ENCODE results near the gene PPP1R7.

The PPP1R7 gene

DNA sequence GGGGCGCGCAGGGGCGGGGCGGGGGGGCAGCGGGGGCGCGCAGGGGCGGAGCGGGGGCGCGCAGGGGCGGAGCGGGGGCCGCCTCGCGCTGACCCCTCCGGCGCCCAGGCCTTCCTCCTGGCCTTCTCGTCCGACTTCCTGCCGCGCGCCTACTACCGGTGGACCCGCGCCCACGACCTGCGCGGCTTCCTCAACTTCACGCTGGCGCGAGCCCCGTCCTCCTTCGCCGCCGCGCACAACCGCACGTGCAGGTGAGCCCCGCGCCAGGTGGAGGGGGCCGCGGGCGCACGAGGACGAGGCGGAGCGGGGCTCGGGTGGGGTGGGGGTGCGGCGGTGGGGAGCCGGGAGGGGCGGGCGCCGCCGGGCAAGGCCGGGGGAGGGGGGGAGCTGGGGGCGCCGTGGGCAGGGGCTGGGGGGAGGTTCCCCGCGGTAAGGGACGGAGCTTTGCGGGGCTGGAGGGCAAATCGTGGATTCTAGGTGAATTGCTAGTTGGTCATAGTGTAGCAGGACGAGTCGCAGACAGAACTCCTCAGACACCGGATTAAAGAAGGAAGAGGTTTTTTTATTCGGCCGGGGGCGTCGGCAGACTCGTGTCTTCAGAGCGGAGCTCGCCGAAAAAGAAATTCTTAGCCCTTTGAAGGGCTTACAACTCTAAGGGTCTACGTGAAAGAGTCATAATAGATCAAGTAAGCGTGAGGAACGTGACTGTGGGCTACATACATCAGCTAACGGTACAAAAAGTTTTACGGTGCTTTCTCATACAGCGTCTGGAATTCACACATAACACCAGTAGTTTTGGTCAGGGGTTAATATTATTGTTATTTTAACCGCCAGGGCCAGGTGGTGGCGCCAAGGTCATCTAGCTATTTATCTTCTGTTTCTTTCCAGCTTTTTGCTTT, 68.1 kb downstream of the PPP1R7 start:
- peak overlapping the region; percentile 65 for H3K4me3 ChIP-seq (ENCODE audit: low read length)
- no peaks in the 10 kb centered on the region for H3K36me3 ChIP-seq (ENCODE audit: control insufficient read depth, insufficient read depth, low read length)
- H3K9ac ChIP-seq (ENCODE audit: low read length) = no peak overlapping the region
- H3K27ac ChIP-seq (ENCODE audit: low read depth, low read length) = no peak overlapping the region
- peaks cover 4% of the 10 kb centered on the region for H3K4me1 ChIP-seq (ENCODE audit: control insufficient read depth, insufficient read depth, low read length)
- H3K27me3 ChIP-seq (ENCODE audit: control insufficient read depth, insufficient read depth, low read length) = no peaks in the 10 kb centered on the region

DNA sequence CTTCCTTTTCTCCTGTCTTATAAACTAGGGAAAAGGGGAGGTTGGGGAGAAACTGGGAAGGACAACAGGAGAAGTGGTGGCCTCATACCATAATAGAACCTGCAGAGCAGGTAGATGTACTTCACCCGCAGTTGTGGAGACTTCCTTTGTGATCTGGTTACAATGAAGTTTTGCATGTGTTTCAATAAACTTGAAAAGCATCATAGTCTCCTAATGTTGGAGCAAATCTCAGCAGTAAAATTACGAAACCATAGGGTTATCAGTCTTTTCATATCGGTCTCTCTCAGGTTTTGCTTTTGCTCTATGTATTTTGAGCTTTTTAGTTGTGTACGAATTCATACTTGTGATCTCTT, 68.7 kb downstream of the PPP1R7 start:
- no peaks in the 10 kb centered on the region for H3K36me3 ChIP-seq (ENCODE audit: control insufficient read depth, insufficient read depth, low read length)
- H3K27ac ChIP-seq (ENCODE audit: low read depth, low read length) = no peak overlapping the region
- peak overlapping the region; percentile 65 for H3K4me3 ChIP-seq (ENCODE audit: low read length)
- H3K9ac ChIP-seq (ENCODE audit: low read length) = no peak overlapping the region
- H3K4me1 ChIP-seq (ENCODE audit: control insufficient read depth, insufficient read depth, low read length) = peaks cover 4% of the 10 kb centered on the region
- H3K27me3 ChIP-seq (ENCODE audit: control insufficient read depth, insufficient read depth, low read length) = no peaks in the 10 kb centered on the region

- H3K27ac ChIP-seq (ENCODE audit: low read depth, low read length) = no peak overlapping the region
- no peaks in the 10 kb centered on the region for H3K36me3 ChIP-seq (ENCODE audit: control insufficient read depth, insufficient read depth, low read length)
- no peak overlapping the region for H3K4me3 ChIP-seq (ENCODE audit: low read length)
- peaks cover 4% of the 10 kb centered on the region for H3K4me1 ChIP-seq (ENCODE audit: control insufficient read depth, insufficient read depth, low read length)
- H3K27me3 ChIP-seq (ENCODE audit: control insufficient read depth, insufficient read depth, low read length) = no peaks in the 10 kb centered on the region
- H3K9ac ChIP-seq (ENCODE audit: low read length) = no peak overlapping the region
Observed at GRCh38 chr2:241219856-241220356, 69.6 kb downstream of the PPP1R7 start.

DNA sequence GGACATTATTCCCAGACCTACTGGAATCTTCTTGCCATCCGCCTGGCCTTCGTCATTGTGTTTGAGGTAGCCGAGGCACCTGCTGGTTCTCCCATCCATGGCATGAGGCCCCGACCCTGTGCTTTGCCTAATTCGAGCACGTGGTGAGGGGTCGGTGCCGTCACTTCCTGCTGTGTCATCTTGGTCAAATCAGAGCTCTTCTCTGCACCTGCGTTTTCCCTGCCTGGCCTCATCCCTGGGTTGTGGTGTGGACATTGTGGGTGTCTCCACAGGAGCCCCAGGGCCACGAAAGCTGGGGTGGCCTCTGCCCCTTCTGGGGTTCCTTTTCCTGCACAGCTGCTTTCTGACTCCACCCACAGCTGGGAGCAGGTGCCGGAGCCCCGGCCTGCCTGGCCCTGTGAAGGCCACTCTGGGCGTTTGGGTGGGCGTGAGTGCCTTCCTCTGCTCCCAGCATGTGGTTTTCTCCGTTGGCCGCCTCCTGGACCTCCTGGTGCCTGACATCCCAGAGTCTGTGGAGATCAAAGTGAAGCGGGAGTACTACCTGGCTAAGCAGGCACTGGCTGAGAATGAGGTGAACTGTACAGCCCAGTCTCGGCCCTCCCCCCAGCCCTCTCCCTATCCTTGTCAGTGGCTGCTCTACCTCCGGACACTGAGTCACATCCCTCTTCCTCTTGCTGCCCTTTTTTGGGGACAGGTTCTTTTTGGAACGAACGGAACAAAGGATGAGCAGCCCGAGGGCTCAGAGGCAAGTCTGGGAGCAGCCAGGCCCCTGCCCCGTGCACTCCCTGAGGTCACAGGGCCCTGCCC, 73.1 kb downstream of the PPP1R7 start:
- H3K27me3 ChIP-seq (ENCODE audit: control insufficient read depth, insufficient read depth, low read length) = no peaks in the 10 kb centered on the region
- H3K36me3 ChIP-seq (ENCODE audit: control insufficient read depth, insufficient read depth, low read length) = peaks cover 7% of the 10 kb centered on the region
- no peak overlapping the region for H3K9ac ChIP-seq (ENCODE audit: low read length)
- H3K27ac ChIP-seq (ENCODE audit: low read depth, low read length) = no peak overlapping the region
- no peak overlapping the region for H3K4me3 ChIP-seq (ENCODE audit: low read length)
- H3K4me1 ChIP-seq (ENCODE audit: control insufficient read depth, insufficient read depth, low read length) = peaks cover 4% of the 10 kb centered on the region

- Histone ChIP-seq H3K9ac (ENCODE audit: low read length) (no peak overlapping the region), H3K36me3 (ENCODE audit: control insufficient read depth, insufficient read depth, low read length) (peaks cover 16% of the 10 kb centered on the region), H3K4me1 (ENCODE audit: control insufficient read depth, insufficient read depth, low read length) (peaks cover under 1% of the 10 kb centered on the region), H3K4me3 (ENCODE audit: low read length) (no peak overlapping the region), H3K27me3 (ENCODE audit: control insufficient read depth, insufficient read depth, low read length) (no peaks in the 10 kb centered on the region), H3K27ac (ENCODE audit: low read depth, low read length) (no peak overlapping the region)
Observed at GRCh38 chr2:241224018-241224850, 74.0 kb downstream of the PPP1R7 start.

GRCh38 chr2:241224851-241225438, 74.7 kb downstream of the PPP1R7 start:
- Histone ChIP-seq H3K27me3 (ENCODE audit: control insufficient read depth, insufficient read depth, low read length) (no peaks in the 10 kb centered on the region), H3K9ac (ENCODE audit: low read length) (no peak overlapping the region), H3K4me1 (ENCODE audit: control insufficient read depth, insufficient read depth, low read length) (no peaks in the 10 kb centered on the region), H3K4me3 (ENCODE audit: low read length) (no peak overlapping the region), H3K36me3 (ENCODE audit: control insufficient read depth, insufficient read depth, low read length) (peaks cover 22% of the 10 kb centered on the region), H3K27ac (ENCODE audit: low read depth, low read length) (no peak overlapping the region)

- Histone ChIP-seq H3K4me1 (ENCODE audit: control insufficient read depth, insufficient read depth, low read length) (no peaks in the 10 kb centered on the region), H3K27me3 (ENCODE audit: control insufficient read depth, insufficient read depth, low read length) (no peaks in the 10 kb centered on the region), H3K36me3 (ENCODE audit: control insufficient read depth, insufficient read depth, low read length) (peaks cover 27% of the 10 kb centered on the region), H3K27ac (ENCODE audit: low read depth, low read length) (no peak overlapping the region), H3K9ac (ENCODE audit: low read length) (no peak overlapping the region), H3K4me3 (ENCODE audit: low read length) (no peak overlapping the region)
Observed at GRCh38 chr2:241225545-241225944, 75.3 kb downstream of the PPP1R7 start.

- no peak overlapping the region for H3K9ac ChIP-seq (ENCODE audit: low read length)
- H3K27ac ChIP-seq (ENCODE audit: low read depth, low read length) = no peak overlapping the region
- no peaks in the 10 kb centered on the region for H3K4me1 ChIP-seq (ENCODE audit: control insufficient read depth, insufficient read depth, low read length)
- no peaks in the 10 kb centered on the region for H3K27me3 ChIP-seq (ENCODE audit: control insufficient read depth, insufficient read depth, low read length)
- no peak overlapping the region for H3K4me3 ChIP-seq (ENCODE audit: low read length)
- peaks cover 30% of the 10 kb centered on the region for H3K36me3 ChIP-seq (ENCODE audit: control insufficient read depth, insufficient read depth, low read length)
Observed at GRCh38 chr2:241225983-241226382, 75.7 kb downstream of the PPP1R7 start.

GRCh38 chr2:241226723-241227572, 76.7 kb downstream of the PPP1R7 start:
- Histone ChIP-seq H3K4me3 (ENCODE audit: low read length) (no peak overlapping the region), H3K27ac (ENCODE audit: low read depth, low read length) (no peak overlapping the region), H3K9ac (ENCODE audit: low read length) (no peak overlapping the region), H3K4me1 (ENCODE audit: control insufficient read depth, insufficient read depth, low read length) (no peaks in the 10 kb centered on the region), H3K36me3 (ENCODE audit: control insufficient read depth, insufficient read depth, low read length) (peaks cover 37% of the 10 kb centered on the region), H3K27me3 (ENCODE audit: control insufficient read depth, insufficient read depth, low read length) (no peaks in the 10 kb centered on the region)

DNA sequence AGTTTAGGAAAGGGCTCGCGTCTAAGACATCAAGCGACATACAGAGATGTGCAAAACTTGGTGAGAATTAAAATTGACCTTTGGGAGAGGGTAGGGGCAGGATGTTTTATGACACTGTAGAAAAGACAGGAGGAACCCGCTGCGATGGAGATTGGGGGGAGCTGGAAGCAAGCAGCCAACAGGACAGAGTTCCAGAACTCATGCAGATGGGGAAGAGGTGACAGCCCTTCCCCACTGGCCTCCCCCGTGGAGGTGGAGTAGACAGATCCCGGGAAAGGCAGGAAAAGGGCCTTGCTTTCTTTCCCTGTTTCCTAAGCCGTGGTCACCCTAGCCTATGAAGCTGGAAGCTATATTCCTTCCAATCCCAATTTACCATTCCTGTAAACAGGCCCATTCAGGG, 77.3 kb downstream of the PPP1R7 start:
- no peaks in the 10 kb centered on the region for H3K27me3 ChIP-seq (ENCODE audit: control insufficient read depth, insufficient read depth, low read length)
- no peaks in the 10 kb centered on the region for H3K4me1 ChIP-seq (ENCODE audit: control insufficient read depth, insufficient read depth, low read length)
- H3K4me3 ChIP-seq (ENCODE audit: low read length) = no peak overlapping the region
- H3K27ac ChIP-seq (ENCODE audit: low read depth, low read length) = no peak overlapping the region
- peaks cover 38% of the 10 kb centered on the region for H3K36me3 ChIP-seq (ENCODE audit: control insufficient read depth, insufficient read depth, low read length)
- H3K9ac ChIP-seq (ENCODE audit: low read length) = no peak overlapping the region

Data from rectal smooth muscle tissue (tissue), 1 donor.